Kidney epithelial cell (primary cell): Measurements from ENCODE around the gene RNF4. TPM values are rescaled to one million over a fixed set of nuclear protein-coding genes. Genes with fewer than 3 reads are reported as not detected.
"Not testable (repeated sequence)": the region's sequence is repeated elsewhere in the genome, so short reads cannot be mapped to it uniquely, and the experiment has no call there.

Experiments
- DNase-seq: peaks from one replicate; pipeline ENCODE4 v3.0.0-alpha.2; 2010; ENCODE audit warnings: low read depth
- H3K27me3 ChIP-seq: 2 replicates; pipeline ENCODE4 v1.6.0; 2011; ENCODE audit warnings: low read length; ENCODE audit not compliant: control insufficient read depth, insufficient read depth
- H3K36me3 ChIP-seq: 2 replicates; pipeline ENCODE4 v1.5.1; 2011; ENCODE audit warnings: low read length; ENCODE audit not compliant: control insufficient read depth, insufficient read depth
- H3K4me3 ChIP-seq: 2 replicates; pipeline ENCODE4 v1.5.1; 2011; ENCODE audit warnings: low read depth, mild to moderate bottlenecking, control low read depth, low read length
- CTCF ChIP-seq: IDR thresholded peaks from 2 replicates; pipeline ENCODE4 v1.5.1; 2011; ENCODE audit warnings: mild to moderate bottlenecking, moderate library complexity, low read length, control low read depth, inconsistent platforms; ENCODE audit not compliant: insufficient read depth, poor library complexity, severe bottlenecking
- total RNA-seq: library from RNA; depleted of rRNA; stranded (reverse); fragments of >200 nt; gene quantifications from 2 replicates; pipeline ENCODE4 v1.2.3, GENCODE V29; 2015

RNF4 gene
- total RNA-seq, 1 donor from 2014 or later, result 88.7 TPM

DNA sequence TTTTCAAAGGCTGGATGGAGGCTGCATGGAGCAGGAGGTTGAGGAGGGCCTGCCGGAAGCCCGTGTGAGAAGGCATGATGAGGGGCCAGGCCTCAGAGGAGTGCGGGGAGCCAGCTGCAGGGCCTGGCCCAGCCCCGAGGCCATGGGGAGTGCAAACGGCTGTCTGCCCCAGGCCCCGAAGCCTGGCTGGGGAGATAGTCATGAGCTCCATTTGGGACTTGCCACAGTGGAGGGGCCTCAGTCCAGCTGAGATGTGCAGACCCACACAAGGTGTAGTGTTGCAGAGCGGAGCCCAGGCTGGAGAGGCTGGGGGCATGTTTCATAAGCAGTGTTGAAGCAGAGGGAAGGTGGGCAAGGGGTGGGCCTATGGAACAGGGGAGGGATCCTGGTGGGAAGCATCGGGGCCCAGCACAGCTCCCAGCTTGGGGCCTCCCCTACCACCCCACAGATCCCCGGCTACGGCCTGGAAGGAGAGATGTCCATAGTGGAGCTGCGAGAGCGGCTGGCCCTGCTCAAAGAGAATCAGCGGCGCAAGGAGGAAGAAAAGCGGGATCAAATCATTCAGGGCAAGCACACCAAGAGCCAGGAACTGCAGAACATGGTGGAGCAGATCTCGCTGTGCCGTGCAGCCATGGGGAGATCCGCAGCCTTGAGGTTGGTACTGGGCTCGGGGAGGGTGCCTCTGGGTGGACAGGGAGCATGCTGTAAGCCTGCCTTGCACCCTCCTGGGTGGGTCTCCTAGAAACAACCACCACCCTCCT, 9.1 kb upstream of the RNF4 start:
- TF ChIP-seq CTCF, result no peak
- no peaks in the 10 kb centered on the region for H3K36me3 ChIP-seq
- DNase-seq, result no peak
- H3K27me3 ChIP-seq, result peaks cover 20% of the 10 kb centered on the region
- no peak overlapping the region for H3K4me3 ChIP-seq

- Histone ChIP-seq H3K27me3 (peaks cover 20% of the 10 kb centered on the region), H3K4me3 (no peak overlapping the region), H3K36me3 (no peaks in the 10 kb centered on the region)
- no peak for DNase-seq
- TF ChIP-seq CTCF, result no peak
Measured at GRCh38 chr4:2461246-2461960, 7.5 kb upstream of the RNF4 start.

- TF ChIP-seq CTCF, result no peak
- no peaks in the 10 kb centered on the region for H3K36me3 ChIP-seq
- no peak for DNase-seq
- peaks cover 20% of the 10 kb centered on the region for H3K27me3 ChIP-seq
- H3K4me3 ChIP-seq, result peak overlapping the region; percentile 30
Measured at GRCh38 chr4:2462218-2462991, 6.5 kb upstream of the RNF4 start.

DNA sequence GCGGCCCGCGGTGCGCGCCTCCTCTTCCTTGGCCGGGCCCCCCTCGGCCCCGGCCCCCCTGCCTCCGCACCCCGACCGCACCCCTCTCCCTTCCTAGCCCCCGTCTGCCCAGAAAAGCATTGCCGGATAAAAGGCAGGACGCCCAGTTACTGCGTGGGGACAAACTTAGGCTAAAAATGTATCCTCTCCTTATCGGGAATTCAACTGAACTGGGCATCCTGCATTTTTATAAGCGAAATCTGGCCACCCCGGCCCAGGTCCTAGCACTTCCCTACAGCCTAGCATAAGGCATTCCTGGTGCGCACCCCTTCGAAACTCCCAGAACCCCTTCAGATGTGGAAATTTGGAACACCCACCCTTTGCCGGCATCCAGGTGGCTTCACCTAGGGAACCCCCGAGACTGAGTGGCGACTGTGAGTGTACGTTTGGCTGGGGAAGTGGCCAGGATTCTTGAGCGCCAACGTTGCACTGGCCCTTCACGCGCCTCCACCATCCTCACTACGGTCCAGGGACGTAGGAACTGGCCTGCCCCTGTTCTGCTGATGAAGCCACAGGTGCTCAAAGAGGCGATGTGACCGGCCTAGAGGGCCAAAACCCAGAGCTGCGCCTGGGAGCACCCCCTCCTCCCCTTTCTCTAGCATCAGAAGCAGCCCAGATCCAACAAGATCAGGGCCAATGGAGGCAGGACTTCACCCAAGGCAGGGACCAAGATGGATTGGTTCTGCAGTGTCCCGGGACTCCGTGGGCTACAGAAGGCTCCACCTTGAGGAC, 5.7 kb upstream of the RNF4 start:
- peak overlapping the region; percentile 30 for H3K4me3 ChIP-seq
- no peaks in the 10 kb centered on the region for H3K36me3 ChIP-seq
- TF ChIP-seq CTCF, result no peak
- H3K27me3 ChIP-seq, result peaks cover 18% of the 10 kb centered on the region
- no peak for DNase-seq

DNA sequence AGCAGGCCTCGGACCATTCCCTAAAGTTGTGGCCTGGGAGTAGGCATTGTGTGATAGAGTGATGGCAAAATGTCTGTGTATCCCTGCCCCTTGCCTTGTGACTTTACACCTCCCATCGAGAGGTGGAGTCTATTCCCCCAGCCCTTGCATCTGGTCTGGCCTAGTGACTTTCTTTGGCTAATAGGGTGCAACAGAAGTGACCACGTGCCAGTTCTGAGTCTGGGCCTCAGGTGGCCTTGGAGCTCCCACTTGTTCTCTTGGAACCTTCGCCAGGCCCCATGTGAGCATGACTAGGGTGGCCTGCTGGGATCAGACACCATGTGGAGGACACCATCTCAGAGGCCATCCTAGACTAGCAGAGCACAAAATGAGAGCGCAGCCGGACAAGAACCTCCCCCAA, 3.9 kb upstream of the RNF4 start:
- no peak for DNase-seq
- H3K27me3 ChIP-seq, result peaks cover 10% of the 10 kb centered on the region
- no peaks in the 10 kb centered on the region for H3K36me3 ChIP-seq
- H3K4me3 ChIP-seq, result no peak overlapping the region
- no peak for TF ChIP-seq CTCF

- DNase-seq, H3K27me3 ChIP-seq, H3K4me3 ChIP-seq, H3K36me3 ChIP-seq: not testable (repeated sequence)
Measured at GRCh38 chr4:2465544-2465943, 3.4 kb upstream of the RNF4 start.
